GM23338 (cell line): Measurements from ENCODE around the gene STX17. TPM values are rescaled to one million over a fixed set of nuclear protein-coding genes. Genes with fewer than 3 reads are reported as not detected.
A peak's percentile ranks its signal among the peaks of the same experiment; 100 is the strongest.

Source experiments
- ATAC-seq: fragments of 200-7000 bp; cut with Tn5 transposase; 3 replicates; pipeline ENCODE4 v1.9.1; 2020
- DNase-seq: peaks from one replicate; pipeline ENCODE4 v3.0.0-alpha.2; 2015; ENCODE audit warnings: low spot score
- H2AFZ ChIP-seq: fragments of 200-600 bp; sonication (generic); 2 replicates; pipeline ENCODE4 v1.8.0; 2016; ENCODE audit warnings: antibody characterized with exemption, mild to moderate bottlenecking, moderate library complexity
- H3F3A ChIP-seq: fragments of 200-600 bp; sonication (generic); replicated peaks from 2 replicates; pipeline ENCODE4 v1.8.0; 2017; ENCODE audit warnings: antibody characterized with exemption, mixed run types, low read depth
- H3K27ac ChIP-seq: fragments of 200-600 bp; sonication (generic); 2 replicates; pipeline ENCODE4 v1.6.1; 2016; ENCODE audit warnings: low read depth
- H3K27me3 ChIP-seq: fragments of 200-600 bp; sonication (generic); 2 replicates; pipeline ENCODE4 v1.8.0; 2016; ENCODE audit warnings: mild to moderate bottlenecking, mixed run types, moderate library complexity; ENCODE audit not compliant: insufficient read depth
- H3K36me3 ChIP-seq: fragments of 200-600 bp; sonication (generic); 2 replicates; pipeline ENCODE4 v1.8.0; 2016; ENCODE audit warnings: mild to moderate bottlenecking; ENCODE audit not compliant: insufficient read depth
- H3K4me1 ChIP-seq: fragments of 200-600 bp; sonication (generic); 2 replicates; pipeline ENCODE4 v1.8.0; 2016; ENCODE audit warnings: mild to moderate bottlenecking, moderate library complexity; ENCODE audit not compliant: insufficient read depth
- H3K4me2 ChIP-seq: fragments of 200-600 bp; sonication (generic); 2 replicates; pipeline ENCODE4 v1.7.1; 2017; ENCODE audit warnings: mixed run types
- H3K4me3 ChIP-seq: fragments of 200-600 bp; sonication (generic); 2 replicates; pipeline ENCODE4 v1.6.1; 2016; ENCODE audit warnings: mixed run types
- H3K79me2 ChIP-seq: fragments of 200-600 bp; sonication (generic); replicated peaks from 2 replicates; pipeline ENCODE4 v1.8.0; 2017; ENCODE audit warnings: mild to moderate bottlenecking; ENCODE audit not compliant: insufficient read depth
- H3K9me2 ChIP-seq: fragments of 200-600 bp; sonication (generic); 2 replicates; pipeline ENCODE4 v1.8.0; 2017; ENCODE audit not compliant: insufficient read depth
- H4K20me1 ChIP-seq: fragments of 200-600 bp; sonication (generic); replicated peaks from 2 replicates; pipeline ENCODE4 v1.8.0; 2017; ENCODE audit warnings: mild to moderate bottlenecking; ENCODE audit not compliant: insufficient read depth
- H3K27ac Mint-ChIP-seq: 2 replicates; pipeline ENCODE4 v1.8.0; 2020; ENCODE audit warnings: inconsistent platforms, mild to moderate bottlenecking, moderate library complexity, mixed read lengths
- H3K27me3 Mint-ChIP-seq: 3 replicates; pipeline ENCODE4 v1.8.0; 2022; ENCODE audit warnings: low read depth, mild to moderate bottlenecking, moderate library complexity, mixed read lengths, inconsistent platforms; ENCODE audit not compliant: insufficient read depth, poor library complexity
- H3K36me3 Mint-ChIP-seq: 3 replicates; pipeline ENCODE4 v1.8.0; 2021; ENCODE audit warnings: low read depth, mild to moderate bottlenecking, inconsistent platforms, moderate library complexity, mixed read lengths
- H3K4me1 Mint-ChIP-seq: 3 replicates; pipeline ENCODE4 v1.8.0; 2020; ENCODE audit warnings: mild to moderate bottlenecking, inconsistent platforms, mixed read lengths
- H3K4me3 Mint-ChIP-seq: 3 replicates; pipeline ENCODE4 v1.8.0; 2021; ENCODE audit warnings: moderate library complexity, mild to moderate bottlenecking, inconsistent platforms, mixed read lengths
- H3K9me3 Mint-ChIP-seq: 3 replicates; pipeline ENCODE4 v1.8.0; 2020; ENCODE audit warnings: moderate library complexity, mild to moderate bottlenecking, inconsistent platforms, mixed read lengths
- CREB1 ChIP-seq: fragments of 250-450 bp; sonication (Bioruptor Pico); IDR thresholded peaks from 2 replicates; pipeline ENCODE4 v1.5.0; 2020; ENCODE audit warnings: low read depth, mild to moderate bottlenecking, moderate library complexity
- EZH2phosphoT487 ChIP-seq: fragments of 200-600 bp; sonication (generic); IDR thresholded peaks from one replicate; pipeline ENCODE4 v1.8.1; 2018; ENCODE audit warnings: antibody characterized with exemption; ENCODE audit not compliant: unreplicated experiment
- JUNB ChIP-seq: IDR thresholded peaks from one replicate; pipeline ENCODE4 v1.6.1; 2016; ENCODE audit warnings: antibody characterized with exemption; ENCODE audit not compliant: unreplicated experiment
- NANOG ChIP-seq: IDR thresholded peaks from 2 replicates; pipeline ENCODE4 v1.6.1; 2016; ENCODE audit warnings: antibody characterized with exemption, borderline replicate concordance
- POLR2AphosphoS5 ChIP-seq: IDR thresholded peaks from 2 replicates; pipeline ENCODE4 v1.6.1; 2016; ENCODE audit warnings: antibody characterized with exemption, low read depth
- STAT1 ChIP-seq: IDR thresholded peaks from one replicate; pipeline ENCODE4 v1.6.1; 2016; ENCODE audit warnings: antibody characterized with exemption; ENCODE audit not compliant: unreplicated experiment
- ZNF114 ChIP-seq: fragments of 250-450 bp; sonication (Bioruptor Pico); IDR thresholded peaks from 2 replicates; pipeline ENCODE4 v1.5.0; 2020; ENCODE audit warnings: mild to moderate bottlenecking, moderate library complexity
- ZNF331 ChIP-seq: fragments of 250-450 bp; sonication (Bioruptor Pico); IDR thresholded peaks from 2 replicates; pipeline ENCODE4 v1.5.0; 2020; ENCODE audit warnings: low read depth, mild to moderate bottlenecking, moderate library complexity
- polyA plus RNA-seq: library from polyadenylated mRNA; unstranded; fragments of >200 nt; fragmentation: Nextera tagmentation; extraction: Ambion mirVana; gene quantifications from 2 replicates; pipeline ENCODE4 v1.2.1, GENCODE V29; 2016
- total RNA-seq: library from RNA; depleted of rRNA; stranded (reverse); fragments of >200 nt; shearing (Covaris generic); gene quantifications from 2 replicates; pipeline ENCODE4 v1.2.3, GENCODE V29; 2014
- TF ChIP-seq, protein P1 (sequence below), 2 experiments: fragments of 200-600 bp in 1 of 2; sonication (generic) in 1 of 2; conservative IDR thresholded peaks; 2 replicates each; pipeline versions ENCODE4 v1.5.1 to v1.6.1; 2016 to 2017; ENCODE audit warnings: antibody characterized with exemption in 2 of 2, low read depth in 2 of 2, mild to moderate bottlenecking in 2 of 2, moderate library complexity in 1 of 2
- TF ChIP-seq, protein P2 (sequence below): IDR thresholded peaks from one replicate; pipeline ENCODE4 v1.6.1; 2018; ENCODE audit warnings: antibody characterized with exemption; ENCODE audit not compliant: unreplicated experiment
- TF ChIP-seq, protein P3 (sequence below): IDR thresholded peaks from 2 replicates; pipeline ENCODE4 v1.6.1; 2016; ENCODE audit warnings: antibody characterized with exemption

STX17 gene
- total and polyA plus RNA-seq, 2 experiments from 2014 or later = 12.9 to 24.2 TPM

DNA sequence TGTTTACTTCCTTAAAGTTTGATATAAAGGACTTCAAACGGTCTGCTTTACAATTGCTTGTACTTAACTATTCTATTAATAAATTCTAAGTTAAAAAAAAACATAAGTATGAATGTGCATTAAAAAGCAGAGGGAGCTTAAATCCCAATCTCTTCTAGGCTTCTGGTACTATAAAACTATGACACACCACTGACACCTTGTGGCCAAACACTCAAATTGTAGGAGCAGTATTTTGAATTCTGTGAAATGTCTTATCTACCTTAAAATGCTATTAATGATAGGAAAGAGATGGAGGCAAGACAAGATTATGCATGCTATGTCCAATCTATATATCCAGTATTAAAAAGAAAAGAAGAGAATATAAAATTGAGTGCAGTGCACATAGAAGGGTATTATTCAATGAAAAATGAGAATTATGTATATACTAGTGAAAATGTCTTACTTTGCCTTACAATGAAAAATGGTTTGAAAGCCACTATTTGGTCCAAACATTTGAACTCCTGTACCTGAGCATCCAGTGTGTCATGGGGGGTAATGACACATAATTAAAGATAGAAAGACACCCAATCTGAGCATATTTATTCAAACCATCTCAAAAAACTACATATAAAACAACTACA lies 104.7 kb downstream of the STX17 start:
- TF ChIP-seq, protein P1, sequence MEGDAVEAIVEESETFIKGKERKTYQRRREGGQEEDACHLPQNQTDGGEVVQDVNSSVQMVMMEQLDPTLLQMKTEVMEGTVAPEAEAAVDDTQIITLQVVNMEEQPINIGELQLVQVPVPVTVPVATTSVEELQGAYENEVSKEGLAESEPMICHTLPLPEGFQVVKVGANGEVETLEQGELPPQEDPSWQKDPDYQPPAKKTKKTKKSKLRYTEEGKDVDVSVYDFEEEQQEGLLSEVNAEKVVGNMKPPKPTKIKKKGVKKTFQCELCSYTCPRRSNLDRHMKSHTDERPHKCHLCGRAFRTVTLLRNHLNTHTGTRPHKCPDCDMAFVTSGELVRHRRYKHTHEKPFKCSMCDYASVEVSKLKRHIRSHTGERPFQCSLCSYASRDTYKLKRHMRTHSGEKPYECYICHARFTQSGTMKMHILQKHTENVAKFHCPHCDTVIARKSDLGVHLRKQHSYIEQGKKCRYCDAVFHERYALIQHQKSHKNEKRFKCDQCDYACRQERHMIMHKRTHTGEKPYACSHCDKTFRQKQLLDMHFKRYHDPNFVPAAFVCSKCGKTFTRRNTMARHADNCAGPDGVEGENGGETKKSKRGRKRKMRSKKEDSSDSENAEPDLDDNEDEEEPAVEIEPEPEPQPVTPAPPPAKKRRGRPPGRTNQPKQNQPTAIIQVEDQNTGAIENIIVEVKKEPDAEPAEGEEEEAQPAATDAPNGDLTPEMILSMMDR (conservative IDR thresholded peaks at IDR 0.05; ENCODE audit: low read depth in 2 of 2) = peak; percentile 78 to 92
- TF ChIP-seq, protein P2, sequence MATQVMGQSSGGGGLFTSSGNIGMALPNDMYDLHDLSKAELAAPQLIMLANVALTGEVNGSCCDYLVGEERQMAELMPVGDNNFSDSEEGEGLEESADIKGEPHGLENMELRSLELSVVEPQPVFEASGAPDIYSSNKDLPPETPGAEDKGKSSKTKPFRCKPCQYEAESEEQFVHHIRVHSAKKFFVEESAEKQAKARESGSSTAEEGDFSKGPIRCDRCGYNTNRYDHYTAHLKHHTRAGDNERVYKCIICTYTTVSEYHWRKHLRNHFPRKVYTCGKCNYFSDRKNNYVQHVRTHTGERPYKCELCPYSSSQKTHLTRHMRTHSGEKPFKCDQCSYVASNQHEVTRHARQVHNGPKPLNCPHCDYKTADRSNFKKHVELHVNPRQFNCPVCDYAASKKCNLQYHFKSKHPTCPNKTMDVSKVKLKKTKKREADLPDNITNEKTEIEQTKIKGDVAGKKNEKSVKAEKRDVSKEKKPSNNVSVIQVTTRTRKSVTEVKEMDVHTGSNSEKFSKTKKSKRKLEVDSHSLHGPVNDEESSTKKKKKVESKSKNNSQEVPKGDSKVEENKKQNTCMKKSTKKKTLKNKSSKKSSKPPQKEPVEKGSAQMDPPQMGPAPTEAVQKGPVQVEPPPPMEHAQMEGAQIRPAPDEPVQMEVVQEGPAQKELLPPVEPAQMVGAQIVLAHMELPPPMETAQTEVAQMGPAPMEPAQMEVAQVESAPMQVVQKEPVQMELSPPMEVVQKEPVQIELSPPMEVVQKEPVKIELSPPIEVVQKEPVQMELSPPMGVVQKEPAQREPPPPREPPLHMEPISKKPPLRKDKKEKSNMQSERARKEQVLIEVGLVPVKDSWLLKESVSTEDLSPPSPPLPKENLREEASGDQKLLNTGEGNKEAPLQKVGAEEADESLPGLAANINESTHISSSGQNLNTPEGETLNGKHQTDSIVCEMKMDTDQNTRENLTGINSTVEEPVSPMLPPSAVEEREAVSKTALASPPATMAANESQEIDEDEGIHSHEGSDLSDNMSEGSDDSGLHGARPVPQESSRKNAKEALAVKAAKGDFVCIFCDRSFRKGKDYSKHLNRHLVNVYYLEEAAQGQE = no peak
- Histone ChIP-seq H3K4me2 (no peak overlapping the region), H3K27me3 (no peaks in the 10 kb centered on the region), H3K4me1 (no peaks in the 10 kb centered on the region), H4K20me1 (no peaks in the 10 kb centered on the region), H3K36me3 (no peaks in the 10 kb centered on the region), H3K4me3 (no peak overlapping the region), H2AFZ (no peak overlapping the region), H3K79me2 (no peaks in the 10 kb centered on the region), H3K9me2 (no peaks in the 10 kb centered on the region), H3F3A (no peaks in the 10 kb centered on the region), H3K27ac (no peak overlapping the region)
- Mint-ChIP-seq H3K27me3 (peaks cover 4% of the 10 kb centered on the region), H3K27ac (no peak overlapping the region), H3K9me3 (no peaks in the 10 kb centered on the region), H3K36me3 (no peaks in the 10 kb centered on the region; the same call in 2 of the 3 replicates), H3K4me1 (no peaks in the 10 kb centered on the region), H3K4me3 (no peak overlapping the region)
- DNase-seq (peak; percentile 79), ATAC-seq (no peak; the same call in 2 of the 3 replicates)

DNA sequence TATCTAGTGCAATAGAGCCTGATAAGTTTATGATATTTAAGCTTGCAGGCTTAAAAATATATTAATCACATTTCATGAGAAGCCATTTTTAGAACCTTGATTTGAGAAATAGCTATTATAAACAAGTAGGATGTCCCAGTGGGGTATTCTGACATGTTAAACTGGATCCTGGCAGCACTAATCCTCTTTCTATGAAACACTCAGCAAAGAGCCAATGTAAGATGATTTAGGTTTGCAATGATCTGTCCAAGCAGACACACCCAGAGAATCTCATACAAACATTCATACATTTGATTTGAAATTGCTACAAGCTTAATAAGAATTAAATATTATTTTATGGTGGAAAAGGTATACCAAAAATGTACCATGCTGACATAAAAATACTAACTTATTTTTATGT lies 105.8 kb downstream of the STX17 start:
- no peaks in the 10 kb centered on the region for H3K9me3 Mint-ChIP-seq
- Histone ChIP-seq H3K4me1 (no peaks in the 10 kb centered on the region), H3K4me2 (no peak overlapping the region), H3K27me3 (no peaks in the 10 kb centered on the region), H3K79me2 (no peaks in the 10 kb centered on the region), H3K9me2 (no peaks in the 10 kb centered on the region), H3F3A (no peaks in the 10 kb centered on the region), H3K27ac (no peak overlapping the region), H3K4me3 (no peak overlapping the region), H2AFZ (no peak overlapping the region), H3K36me3 (no peaks in the 10 kb centered on the region), H4K20me1 (no peaks in the 10 kb centered on the region)
- no peak overlapping the region for H3K4me3 Mint-ChIP-seq
- DNase-seq (no peak), ATAC-seq (no peak)
- H3K4me1 Mint-ChIP-seq = no peaks in the 10 kb centered on the region
- H3K27ac Mint-ChIP-seq = no peak overlapping the region
- peaks cover 4% of the 10 kb centered on the region for H3K27me3 Mint-ChIP-seq
- no peaks in the 10 kb centered on the region; the same call in 2 of the 3 replicates for H3K36me3 Mint-ChIP-seq
- TF ChIP-seq, protein P3, sequence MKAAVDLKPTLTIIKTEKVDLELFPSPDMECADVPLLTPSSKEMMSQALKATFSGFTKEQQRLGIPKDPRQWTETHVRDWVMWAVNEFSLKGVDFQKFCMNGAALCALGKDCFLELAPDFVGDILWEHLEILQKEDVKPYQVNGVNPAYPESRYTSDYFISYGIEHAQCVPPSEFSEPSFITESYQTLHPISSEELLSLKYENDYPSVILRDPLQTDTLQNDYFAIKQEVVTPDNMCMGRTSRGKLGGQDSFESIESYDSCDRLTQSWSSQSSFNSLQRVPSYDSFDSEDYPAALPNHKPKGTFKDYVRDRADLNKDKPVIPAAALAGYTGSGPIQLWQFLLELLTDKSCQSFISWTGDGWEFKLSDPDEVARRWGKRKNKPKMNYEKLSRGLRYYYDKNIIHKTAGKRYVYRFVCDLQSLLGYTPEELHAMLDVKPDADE = no peak
- TF ChIP-seq EZH2phosphoT487 (no peak), ZNF331 (CRISPR knock-in tag) (no peak), ZNF114 (CRISPR knock-in tag) (no peak), STAT1 (no peak), JUNB (no peak), NANOG (no peak), POLR2AphosphoS5 (no peak), CREB1 (CRISPR knock-in tag) (no peak)
- TF ChIP-seq, protein P1 (conservative IDR thresholded peaks at IDR 0.05; ENCODE audit: low read depth in 2 of 2) = no peak
- TF ChIP-seq, protein P2 = no peak
